Stimulated activated CD4-positive, alpha-beta T cell treated with anti-CD3 and anti-CD28 coated beads, Interleukin-1b, Interleukin-23, amount 100 ng/mL, for 1 hour (primary cell): ENCODE results near the gene H3-3A.

ENCODE experiments used
- DNase-seq, 2 donors: peaks; one replicate each; pipeline ENCODE4 v3.0.0-alpha.2; 2020; ENCODE audit warnings: low read depth in 2 of 2

H3-3A gene

GRCh38 chr1:226054519-226055327 lies 7.8 kb upstream of the H3-3A start:
- DNase-seq, result no peak

- DNase-seq, result no peak
Measured at GRCh38 chr1:226059709-226060108, 2.8 kb upstream of the H3-3A start.

GRCh38 chr1:226060427-226060826 lies 2.1 kb upstream of the H3-3A start:
- DNase-seq, result no peak

GRCh38 chr1:226061068-226061840 lies 1.3 kb upstream of the H3-3A start:
- DNase-seq, result no peak

GRCh38 chr1:226061841-226062557 lies 517 bp upstream of the H3-3A start:
- no peak for DNase-seq

GRCh38 chr1:226063224-226063976 lies 884 bp downstream of the H3-3A start:
- DNase-seq, result no peak

GRCh38 chr1:226063977-226064815 lies 1.7 kb downstream of the H3-3A start:
- DNase-seq, result no peak

- DNase-seq, result no peak
Measured at GRCh38 chr1:226064816-226065248, 2.3 kb downstream of the H3-3A start.

GRCh38 chr1:226066415-226067078 lies 4.0 kb downstream of the H3-3A start:
- DNase-seq, result no peak

GRCh38 chr1:226069811-226070489 lies 7.4 kb downstream of the H3-3A start:
- DNase-seq, result no peak

GRCh38 chr1:226072347-226072746 lies 9.8 kb downstream of the H3-3A start:
- no peak for DNase-seq

- DNase-seq, result no peak
Measured at GRCh38 chr1:226073184-226073950, 10.9 kb downstream of the H3-3A start.

GRCh38 chr1:226074046-226074445 lies 11.5 kb downstream of the H3-3A start:
- no peak for DNase-seq

- DNase-seq, result no peak
Measured at GRCh38 chr1:226076378-226076777, 13.9 kb downstream of the H3-3A start.

- no peak for DNase-seq
Measured at GRCh38 chr1:226078374-226078773, 15.9 kb downstream of the H3-3A start.

- no peak for DNase-seq
Measured at GRCh38 chr1:226082587-226082917, 20.0 kb downstream of the H3-3A start.

GRCh38 chr1:226082959-226083301 lies 20.4 kb downstream of the H3-3A start:
- no peak for DNase-seq

- peak; percentile 80 to 95 for DNase-seq
Measured at GRCh38 chr1:226083302-226084101, 21.0 kb downstream of the H3-3A start.
